GM21529 (cell line): ENCODE measurements around the gene AAGAB.

Experiments used
- ATAC-seq: cut with Tn5 transposase; IDR thresholded peaks from one replicate; pipeline ENCODE4 v1.9.1; 2021; ENCODE audit not compliant: unreplicated experiment

AAGAB gene

GRCh38 chr15:67174864-67175573, 79.4 kb downstream of the AAGAB start:
- ATAC-seq = no peak

DNA sequence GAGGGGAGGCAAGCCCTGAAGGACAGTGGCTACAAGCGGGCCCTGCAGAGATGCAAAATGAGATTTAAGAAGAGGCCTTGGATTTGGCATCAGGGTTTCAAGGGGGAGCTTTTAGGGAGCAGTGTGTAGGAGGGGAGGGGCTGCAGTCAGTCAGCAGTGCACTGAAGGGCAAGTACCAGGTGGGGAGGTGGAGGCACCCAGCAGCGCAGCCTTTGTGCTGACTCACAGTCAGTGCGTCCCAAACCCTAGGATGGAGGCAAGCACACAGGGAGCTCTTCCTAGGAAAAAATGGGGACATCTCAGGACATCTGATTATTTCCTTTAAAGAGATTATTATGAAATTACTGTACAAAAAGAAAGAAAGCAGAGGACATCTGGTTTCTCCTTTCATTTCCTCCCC, 80.0 kb downstream of the AAGAB start:
- ATAC-seq = no peak

- no peak for ATAC-seq
These were observed 80.7 kb downstream of the AAGAB start for GRCh38 chr15:67173786-67174185.

DNA sequence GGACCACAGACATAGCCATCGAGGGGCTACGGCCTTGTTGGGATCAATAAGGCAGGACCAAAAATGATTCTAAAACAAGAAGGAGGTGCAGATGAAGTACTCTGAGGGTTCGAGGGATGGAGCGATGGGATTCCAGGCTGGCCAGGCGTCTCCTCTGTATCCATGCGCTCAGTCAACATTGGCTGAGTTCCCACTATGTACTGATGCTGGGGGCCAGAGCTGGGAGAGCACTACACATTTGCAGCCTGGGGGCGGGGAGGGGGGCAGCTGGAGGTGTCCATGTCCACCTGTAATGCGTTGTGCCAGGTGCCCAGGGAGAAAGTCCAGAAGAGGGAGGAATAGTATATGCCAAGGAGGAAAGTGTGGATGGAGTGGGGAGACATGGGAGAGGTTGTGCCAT, 81.5 kb downstream of the AAGAB start:
- no peak for ATAC-seq

GRCh38 chr15:67172172-67172571, 82.3 kb downstream of the AAGAB start:
- no peak for ATAC-seq

GRCh38 chr15:67171471-67171870, 83.0 kb downstream of the AAGAB start:
- no peak for ATAC-seq

DNA sequence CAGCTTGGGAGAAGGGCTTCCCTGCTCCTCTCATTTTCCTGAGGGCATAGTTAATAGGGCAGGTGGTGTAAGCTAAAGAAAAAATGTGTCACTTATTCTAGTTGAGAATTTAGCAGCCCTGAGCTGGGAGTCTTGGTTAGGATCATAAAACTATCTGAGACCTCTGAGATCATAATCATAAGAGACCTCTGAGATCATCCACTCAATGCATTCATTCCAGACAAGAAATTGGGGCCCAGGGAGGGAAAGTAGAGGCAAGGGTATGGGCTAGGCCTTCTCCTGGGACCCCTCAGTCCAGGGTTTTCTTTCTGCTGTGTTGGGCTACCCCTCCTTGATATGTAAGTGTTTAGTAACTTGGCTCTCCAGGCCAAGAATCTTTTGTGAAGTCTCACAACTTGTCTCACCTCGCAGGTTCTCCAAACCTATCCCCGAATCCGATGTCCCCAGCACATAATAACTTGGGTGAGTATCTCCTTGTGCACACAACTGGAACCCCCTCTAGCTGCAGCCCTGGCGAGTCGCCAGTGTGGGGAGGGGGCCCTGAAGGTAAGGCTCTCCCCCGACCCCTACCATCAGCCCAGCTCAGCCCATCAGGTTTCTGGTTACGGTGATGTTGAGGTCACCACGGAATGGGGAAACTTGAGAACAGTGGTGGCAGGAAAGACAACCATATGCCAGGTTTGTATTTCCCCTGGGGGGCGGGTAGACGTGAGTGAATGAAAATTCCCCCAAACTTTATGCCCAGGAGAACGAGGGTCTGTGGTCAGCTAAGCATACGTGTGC, 84.1 kb downstream of the AAGAB start:
- no peak for ATAC-seq

DNA sequence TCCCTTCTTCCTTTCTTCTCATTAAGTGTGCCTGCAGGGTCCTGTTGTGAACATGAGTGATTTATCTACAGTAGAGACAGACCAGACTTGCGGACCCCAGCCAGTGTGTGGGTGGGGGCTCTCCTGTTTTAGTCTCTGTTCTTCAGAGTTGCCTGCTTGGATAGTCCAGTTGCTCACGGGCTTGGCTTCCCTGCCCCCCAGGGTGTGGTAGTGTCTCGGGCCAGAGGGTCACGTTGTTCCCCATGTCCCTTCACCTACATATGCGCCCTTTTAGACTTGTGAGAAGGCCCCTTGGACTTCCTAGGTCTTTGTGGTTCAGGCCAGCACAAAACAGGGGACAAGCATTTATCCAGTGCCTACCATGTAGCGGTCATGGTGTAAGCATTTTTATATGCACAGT, 85.8 kb downstream of the AAGAB start:
- ATAC-seq = no peak

DNA sequence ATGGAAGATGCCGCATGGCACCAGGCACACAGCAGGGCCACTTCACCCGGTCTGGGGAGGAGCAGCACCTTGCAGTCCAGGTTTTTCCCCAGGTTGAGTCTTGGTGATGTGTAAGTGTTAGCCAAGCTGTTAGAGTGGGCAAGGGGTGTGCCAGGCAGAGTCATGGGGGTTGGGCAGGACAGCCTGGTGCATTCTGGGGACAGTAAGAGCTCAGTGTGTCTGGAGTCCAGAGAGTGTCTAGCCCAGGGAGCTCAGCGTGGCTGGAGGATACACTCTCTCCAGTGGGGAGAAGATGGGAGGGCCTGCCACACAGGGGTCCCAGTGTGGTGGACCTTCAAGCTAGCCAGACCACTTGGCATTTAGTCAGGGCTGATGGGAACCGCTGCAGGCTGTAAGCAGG, 87.4 kb downstream of the AAGAB start:
- ATAC-seq = no peak

DNA sequence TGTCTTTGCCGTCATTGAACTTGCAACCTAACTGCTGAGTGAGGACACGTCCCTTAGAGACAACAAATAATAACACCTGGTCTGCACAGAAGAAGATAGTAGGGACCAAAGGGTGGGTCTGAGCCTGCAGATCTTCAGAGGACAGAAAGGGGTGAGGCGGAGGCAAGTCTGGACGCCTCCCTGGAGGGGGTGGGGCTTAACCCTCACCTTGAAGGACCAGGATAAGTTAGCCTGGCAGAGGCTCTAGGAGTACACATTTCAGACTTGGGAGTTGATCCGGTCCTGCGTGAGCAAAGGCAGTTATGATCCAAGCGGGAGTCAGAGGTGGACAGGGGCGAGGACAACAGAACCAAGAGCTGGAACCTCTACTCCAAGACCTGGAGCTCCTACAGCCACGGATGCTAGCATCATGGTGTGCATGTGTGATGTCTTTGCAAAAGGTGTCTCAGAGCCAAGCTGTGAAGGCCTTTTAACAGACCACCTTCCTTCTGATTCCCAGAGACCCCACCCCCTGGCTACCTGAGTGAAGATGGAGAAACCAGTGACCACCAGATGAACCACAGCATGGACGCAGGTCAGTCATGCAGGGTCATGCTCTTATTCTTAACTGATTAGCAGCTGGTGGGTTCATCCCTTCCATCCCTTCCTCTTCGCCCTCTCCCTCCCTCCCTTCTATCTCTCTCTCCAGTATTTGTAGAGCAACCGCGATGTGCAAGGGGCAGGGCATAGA, 88.0 kb downstream of the AAGAB start:
- ATAC-seq = no peak

GRCh38 chr15:67165254-67166253, 88.9 kb downstream of the AAGAB start:
- ATAC-seq = no peak

GRCh38 chr15:67164811-67165253, 89.6 kb downstream of the AAGAB start:
- ATAC-seq = no peak

- ATAC-seq = no peak
These were observed 90.1 kb downstream of the AAGAB start for GRCh38 chr15:67164401-67164791.

DNA sequence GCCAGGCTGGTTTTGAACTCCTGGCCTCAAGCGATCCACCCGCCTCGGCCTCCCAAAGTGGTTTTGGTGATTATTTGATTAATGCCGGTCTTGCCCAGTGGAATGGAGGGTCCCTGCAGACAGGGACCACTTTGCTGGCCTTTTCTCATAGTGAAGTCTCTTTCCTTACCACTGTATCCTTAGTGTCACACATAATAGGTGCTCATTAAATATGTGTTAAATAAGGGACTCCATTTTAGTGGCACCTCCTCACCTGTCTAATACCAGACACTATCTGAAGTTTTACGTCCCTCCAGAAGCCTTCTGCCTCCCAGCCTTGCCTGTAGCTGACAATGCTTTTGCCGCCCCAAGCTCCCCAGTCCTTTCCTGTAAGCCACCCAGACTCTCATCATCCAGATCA, 91.3 kb downstream of the AAGAB start:
- ATAC-seq = no peak

DNA sequence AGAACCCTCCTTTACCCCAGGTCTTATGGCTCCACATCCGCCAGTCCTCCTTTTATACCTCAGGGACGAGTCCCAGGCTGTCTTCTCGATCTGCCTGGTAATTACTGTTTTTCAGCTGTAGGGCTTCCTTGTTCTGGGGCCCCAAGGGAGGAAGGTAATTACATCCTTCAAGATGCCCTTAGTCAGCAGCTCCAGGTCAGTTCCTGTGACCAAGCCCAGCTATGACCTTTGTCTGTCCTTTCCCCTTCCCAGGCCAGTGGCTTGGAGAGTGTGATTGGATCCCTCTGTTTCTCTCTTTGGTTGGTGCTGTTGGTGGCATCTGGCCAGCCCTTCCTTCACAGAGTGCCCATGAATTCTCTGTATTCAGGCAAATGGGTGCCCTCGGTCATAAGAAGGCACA, 92.6 kb downstream of the AAGAB start:
- no peak for ATAC-seq

GRCh38 chr15:67161412-67161811, 93.0 kb downstream of the AAGAB start:
- no peak for ATAC-seq

DNA sequence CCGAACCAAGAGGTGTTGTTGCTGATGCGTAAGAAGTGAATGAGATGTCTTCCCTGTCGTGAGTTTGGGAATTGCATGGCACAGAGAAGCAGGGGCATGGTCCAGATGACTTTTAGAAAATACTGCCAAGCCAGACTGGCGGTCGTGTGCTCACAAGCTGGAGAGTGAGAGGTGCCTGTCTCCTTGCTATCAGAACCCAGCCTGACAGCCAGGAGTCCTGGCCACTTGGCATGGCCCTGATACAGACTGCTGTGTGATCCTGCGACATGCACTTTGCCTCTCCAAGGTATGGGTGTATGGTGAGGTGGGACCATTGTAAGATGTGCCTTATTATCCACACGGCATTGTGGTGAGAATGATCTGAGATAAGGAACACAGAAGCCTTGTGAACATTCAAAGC, 96.1 kb downstream of the AAGAB start:
- no peak for ATAC-seq

- ATAC-seq = no peak
These were observed 96.8 kb downstream of the AAGAB start for GRCh38 chr15:67157521-67158252.

GRCh38 chr15:67156834-67157233, 97.6 kb downstream of the AAGAB start:
- no peak for ATAC-seq

DNA sequence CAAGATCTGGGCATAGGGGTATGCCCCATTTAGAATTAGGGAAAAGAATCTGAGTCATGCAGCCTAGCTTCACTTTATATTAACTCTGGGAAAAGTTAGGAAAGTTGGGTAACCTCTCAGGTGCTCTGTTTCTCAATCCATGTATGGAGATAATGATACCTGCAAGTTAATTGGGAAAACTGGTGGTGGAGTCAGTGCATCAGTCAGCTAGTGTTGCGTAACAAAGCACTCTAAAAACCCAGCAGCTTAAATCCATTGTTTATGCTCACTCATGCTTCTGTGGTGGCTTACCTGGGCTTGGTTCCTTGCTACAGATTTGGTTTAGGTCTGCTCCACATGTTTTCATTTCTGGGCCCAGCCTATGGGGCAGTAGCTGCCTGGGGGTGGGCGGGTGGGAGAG, 98.0 kb downstream of the AAGAB start:
- ATAC-seq = no peak
